ENCODE results near the gene MSLN. TPM values are rescaled to one million over a fixed set of nuclear protein-coding genes. Genes with fewer than 3 reads are reported as not detected.

MSLN gene
- total and polyA plus RNA-seq, 9 of the 15 experiments (the other 6 are each of a cell fraction or from before 2014, with no cell fraction given): not detected

GRCh38 chr16:774086-775001 is 13.8 kb downstream of the MSLN start:
- in situ Hi-C loops (cut with MboI) (no loop called here), intact Hi-C loops (cut with micrococcal nuclease) (no loop called here)
- ChIA-PET POLR2A (interaction anchor here (0.6 kb wide), 1 partner anchor 68 kb away, joined by 4 read pairs; no protein-coding TSS in a partner anchor), CTCF (ENCODE audit: low intra/inter-chr PET ratio) (no interaction called here)
- Histone ChIP-seq H3K27me3 (ENCODE audit: control insufficient read depth in 2 of 2, insufficient read depth in 2 of 2, low read length in 2 of 2) (no peaks in the 10 kb centered on the region), H3K9me1 (ENCODE audit: control insufficient read depth, insufficient read depth, low read length) (peaks cover 2% of the 10 kb centered on the region), H3K4me2 (ENCODE audit: insufficient read depth, low read length) (no peak overlapping the region), H3K4me3 (no peak overlapping the region), H3K4me1 (replicated peaks in 1 of 2; ENCODE audit: control insufficient read depth in 2 of 2, insufficient read depth in 2 of 2, low read length in 2 of 2) (peaks cover 0 to 61% of the 10 kb centered on the region in 2 experiments; a peak in 3 of 5 replicates), H3K9ac (ENCODE audit: insufficient read depth in 1 of 2, low read depth in 2 of 2, low read length in 2 of 2) (no peak overlapping the region), H3K79me2 (ENCODE audit: control insufficient read depth, insufficient read depth, low read length) (no peaks in the 10 kb centered on the region), H2AFZ (ENCODE audit: low read depth, low read length) (no peak overlapping the region), H3K36me3 (ENCODE audit: control insufficient read depth, insufficient read depth, low read length) (no peaks in the 10 kb centered on the region), H4K20me1 (replicated peaks; ENCODE audit: control insufficient read depth, insufficient read depth, low read length) (no peaks in the 10 kb centered on the region), H3K9me3 (replicated peaks; ENCODE audit: control insufficient read depth, insufficient read depth, low read depth, low read length) (no peaks in the 10 kb centered on the region), H3K27ac (ENCODE audit: extremely low read depth, low read depth, low read length) (no peak overlapping the region)
- BruUV-seq (replicated peaks): no TSS peak
- no peak for ATAC-seq
- no peak for DNase-seq (ENCODE audit: extremely low read depth in 1 of 4, low spot score in 3 of 4)
- FAIRE-seq: no peak
- 54% methylated on average over 26 of the region's 46 CpGs for WGBS (ENCODE audit: insufficient coverage, low coverage, missing lambda C conversion rate)
- TF ChIP-seq NFIC (IDR thresholded peaks at IDR 0.05) (peak; percentile 36; the same call in 1 of the 2 replicates), DIDO1 (tag; IDR thresholded peaks at IDR 0.05; ENCODE audit: low read depth) (no peak), NR0B1 (IDR thresholded peaks at IDR 0.05; ENCODE audit: partially characterized antibody) (no peak), RFX5 (IDR thresholded peaks at IDR 0.05; ENCODE audit: low read depth, low read length) (no peak), ZNF583 (CRISPR knock-in tag; IDR thresholded peaks at IDR 0.05) (no peak), POLR2AphosphoS5 (IDR thresholded peaks at IDR 0.05; ENCODE audit: control insufficient read depth, insufficient read depth, low read depth, low read length) (no peak), ZNF143 (CRISPR knock-in tag; IDR thresholded peaks at IDR 0.05) (no peak), YBX1 (IDR thresholded peaks at IDR 0.05) (no peak), CREBBP (IDR thresholded peaks at IDR 0.05; ENCODE audit: low read depth, low read length) (no peak)
